Right lobe of liver (tissue), 6 donors: Measurements from ENCODE around the gene CUL5. TPM values are rescaled to one million over a fixed set of nuclear protein-coding genes. Genes with fewer than 3 reads are reported as not detected.

Experiments
- ATAC-seq, 4 donors: fragments of 200-7000 bp; cut with Tn5 transposase; one replicate each; pipeline ENCODE4 v1.9.1; 2020; ENCODE audit warnings: mild to moderate bottlenecking in 4 of 4, moderate library complexity in 4 of 4
- DNase-seq, 3 donors: peaks; one replicate each; pipeline ENCODE4 v3.0.0-alpha.2; 2020
- H3K27ac ChIP-seq, 3 donors: fragments of 200-600 bp; one replicate each; pipeline ENCODE4 v1.8.0; 2022
- H3K27me3 ChIP-seq, 2 donors: fragments of 200-600 bp; one replicate each; pipeline ENCODE4 v1.8.0; 2022
- H3K36me3 ChIP-seq, 4 donors: fragments of 200-600 bp; sonication (generic) in 1 of 4; one replicate each; pipeline versions ENCODE4 v1.5.1 to v1.8.0; 2017 to 2022; ENCODE audit warnings: control low read depth in 1 of 4
- H3K4me1 ChIP-seq, 4 donors: fragments of 200-600 bp; sonication (generic) in 1 of 4; one replicate each; pipeline versions ENCODE4 v1.5.1 to v1.8.0; 2017 to 2022; ENCODE audit warnings: control low read depth in 1 of 4
- H3K4me3 ChIP-seq, 3 donors: fragments of 200-600 bp; one replicate each; pipeline ENCODE4 v1.8.0; 2022
- H3K9me3 ChIP-seq, 4 donors: fragments of 200-600 bp; sonication (generic) in 1 of 4; one replicate each; pipeline versions ENCODE4 v1.5.1 to v1.8.0; 2017 to 2022; ENCODE audit warnings: control low read depth in 1 of 4
- POLR2A ChIP-seq: fragments of 450-650 bp; IDR thresholded peaks from one replicate; pipeline ENCODE4 v1.6.1; 2017; ENCODE audit warnings: antibody characterized with exemption, mild to moderate bottlenecking
- WGBS: methylation state at CpG from one replicate; pipeline ENCODE4 v1.1.6; 2018; ENCODE audit warnings: low coverage, low lambda C conversion rate; ENCODE audit not compliant: insufficient coverage; ENCODE audit errors: missing lambda C conversion rate; 5-methylcytosine and 5-hydroxymethylcytosine counted together
- intact Hi-C, 2 donors: fragments of 100-400 bp; cut with DNase I; formaldehyde crosslinking; loops; one replicate each; pipeline versions ENCODE4 v1.11.2 to v1.14.1; 2022
- total RNA-seq, 6 experiments: library from RNA; depleted of rRNA in 2 of 6; stranded (reverse); fragments of >200 nt in 2 of 6; fragmentation: NEBNext Ultra II Directional in 3 of 6; extraction: Animal tissue kit (Norgen Biotek cat#: 25700) in 3 of 6; gene quantifications; one replicate each; pipeline versions ENCODE4 v1.1.0 to v1.2.4, GENCODE V29; 2016 to 2023
- TF ChIP-seq, protein P1 (sequence below), 4 donors: fragments of 200-600 bp in 3 of 4; fragments of 450-650 bp in 1 of 4; IDR thresholded peaks; one replicate each; pipeline versions ENCODE4 v1.5.1 to v1.8.0; 2016 to 2022; ENCODE audit warnings: antibody characterized with exemption in 4 of 4, mild to moderate bottlenecking in 2 of 4
- donor health status: DM: no; HTN: yes; CAD: no.
- donor health status: DM: no; HTN: no; CAD: no.
- donor health status: DM: no; HTN: no; CAD: no.
- donor health status: DM: no; HTN: yes; CAD: no.
- donor health status: DM: no; HTN: yes; CAD: no.

The CUL5 gene
- total RNA-seq, 6 experiments from 2014 or later = 14.0 to 20.2 (median 17.8) TPM

GRCh38 chr11:108034034-108034433, 25.3 kb downstream of the CUL5 start:
- TF ChIP-seq, protein P1, sequence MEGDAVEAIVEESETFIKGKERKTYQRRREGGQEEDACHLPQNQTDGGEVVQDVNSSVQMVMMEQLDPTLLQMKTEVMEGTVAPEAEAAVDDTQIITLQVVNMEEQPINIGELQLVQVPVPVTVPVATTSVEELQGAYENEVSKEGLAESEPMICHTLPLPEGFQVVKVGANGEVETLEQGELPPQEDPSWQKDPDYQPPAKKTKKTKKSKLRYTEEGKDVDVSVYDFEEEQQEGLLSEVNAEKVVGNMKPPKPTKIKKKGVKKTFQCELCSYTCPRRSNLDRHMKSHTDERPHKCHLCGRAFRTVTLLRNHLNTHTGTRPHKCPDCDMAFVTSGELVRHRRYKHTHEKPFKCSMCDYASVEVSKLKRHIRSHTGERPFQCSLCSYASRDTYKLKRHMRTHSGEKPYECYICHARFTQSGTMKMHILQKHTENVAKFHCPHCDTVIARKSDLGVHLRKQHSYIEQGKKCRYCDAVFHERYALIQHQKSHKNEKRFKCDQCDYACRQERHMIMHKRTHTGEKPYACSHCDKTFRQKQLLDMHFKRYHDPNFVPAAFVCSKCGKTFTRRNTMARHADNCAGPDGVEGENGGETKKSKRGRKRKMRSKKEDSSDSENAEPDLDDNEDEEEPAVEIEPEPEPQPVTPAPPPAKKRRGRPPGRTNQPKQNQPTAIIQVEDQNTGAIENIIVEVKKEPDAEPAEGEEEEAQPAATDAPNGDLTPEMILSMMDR (IDR thresholded peaks at IDR 0.05) = no peak
- no peak for TF ChIP-seq POLR2A
- Histone ChIP-seq H3K27me3 (no peaks in the 10 kb centered on the region), H3K4me3 (no peak overlapping the region), H3K36me3 (peaks cover 0 to 26% (median 3%) of the 10 kb centered on the region in 4 donors), H3K9me3 (no peaks in the 10 kb centered on the region), H3K27ac (no peak overlapping the region), H3K4me1 (peaks cover 0 to 14% (median 3%) of the 10 kb centered on the region in 4 donors)
- WGBS = no CpG with 5 or more reads among the region's 1 CpG
- intact Hi-C loops = no loop called here
- DNase-seq (no peak), ATAC-seq (no peak)

DNA sequence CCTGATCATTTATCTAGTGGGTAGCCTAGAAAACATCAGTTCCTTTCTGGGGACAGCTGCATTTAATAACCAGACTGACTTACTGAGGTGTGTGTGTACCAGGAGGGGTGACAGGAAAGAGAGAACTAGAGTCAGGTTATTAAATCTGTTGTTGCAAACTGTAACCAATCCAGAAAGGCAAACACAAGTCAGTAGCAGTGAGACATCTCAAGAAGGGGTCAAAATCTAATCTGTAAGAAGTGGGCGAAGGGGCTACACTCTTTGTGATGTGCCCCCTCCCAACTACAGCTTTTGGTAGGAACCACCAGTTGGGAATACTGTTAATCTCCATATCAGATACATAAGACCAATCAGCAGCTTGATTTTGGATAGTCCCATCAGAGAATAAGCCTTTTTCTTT, 26.3 kb downstream of the CUL5 start:
- TF ChIP-seq, protein P1 (IDR thresholded peaks at IDR 0.05) = no peak
- TF ChIP-seq POLR2A = no peak
- Histone ChIP-seq H3K36me3 (peaks cover 0 to 26% (median 3%) of the 10 kb centered on the region in 4 donors), H3K4me1 (peaks cover 0 to 14% (median 3%) of the 10 kb centered on the region in 4 donors), H3K9me3 (no peaks in the 10 kb centered on the region), H3K4me3 (no peak overlapping the region), H3K27ac (no peak overlapping the region), H3K27me3 (no peaks in the 10 kb centered on the region)
- no peak for ATAC-seq
- intact Hi-C loops = no loop called here
- no peak for DNase-seq
- WGBS = no CpG with 5 or more reads among the region's 1 CpG

DNA sequence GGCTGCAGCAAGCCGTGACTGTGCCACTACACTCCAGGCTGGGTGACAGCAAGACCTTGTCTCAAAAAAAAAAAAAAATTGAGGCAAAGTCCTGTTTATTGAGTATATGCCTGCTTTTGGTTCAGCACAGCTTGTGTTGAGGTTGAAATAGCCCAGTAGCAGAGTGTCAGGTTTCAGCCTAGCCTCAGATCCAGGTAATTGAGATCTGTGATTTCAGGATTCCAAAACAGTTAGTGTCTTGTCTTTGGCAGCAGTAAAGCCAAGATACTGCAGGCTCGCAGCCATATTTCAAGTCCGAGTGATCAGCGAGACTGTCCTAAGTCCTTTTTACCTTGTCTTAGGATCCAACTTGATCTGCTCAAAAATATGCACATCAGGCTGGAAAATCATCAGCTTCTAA, 27.0 kb downstream of the CUL5 start:
- ATAC-seq = no peak
- intact Hi-C loops = no loop called here
- TF ChIP-seq, protein P1 (IDR thresholded peaks at IDR 0.05) = no peak
- TF ChIP-seq POLR2A = no peak
- no peaks in the 10 kb centered on the region for H3K9me3 ChIP-seq
- H3K27ac ChIP-seq = no peak overlapping the region
- DNase-seq = no peak
- peaks cover 0 to 14% (median 3%) of the 10 kb centered on the region in 4 donors for H3K4me1 ChIP-seq
- no peaks in the 10 kb centered on the region for H3K27me3 ChIP-seq
- H3K4me3 ChIP-seq = no peak overlapping the region
- peaks cover 0 to 26% (median 3%) of the 10 kb centered on the region in 4 donors for H3K36me3 ChIP-seq
- WGBS = 84% methylated on average over 4 of the region's 4 CpGs

- TF ChIP-seq POLR2A = no peak
- TF ChIP-seq, protein P1 (IDR thresholded peaks at IDR 0.05) = no peak
- Histone ChIP-seq H3K9me3 (no peaks in the 10 kb centered on the region), H3K27ac (no peak overlapping the region), H3K27me3 (no peaks in the 10 kb centered on the region), H3K4me1 (peaks cover 0 to 14% (median 3%) of the 10 kb centered on the region in 4 donors), H3K4me3 (no peak overlapping the region), H3K36me3 (peaks cover 0 to 26% (median 3%) of the 10 kb centered on the region in 4 donors)
- intact Hi-C loops = no loop called here
- no peak for DNase-seq
- ATAC-seq = peak in 3 of 4 donors; percentile 28 to 39 (median 31)
- WGBS = 50% methylated on average over 2 of the region's 2 CpGs
Observed at GRCh38 chr11:108037211-108037610, 28.5 kb downstream of the CUL5 start.
